Ovary (tissue), 9 donors: ENCODE results near the gene ECHDC1. TPM values are rescaled to one million over a fixed set of nuclear protein-coding genes. Genes with fewer than 3 reads are reported as not detected.

Experiments used
- DNase-seq, 5 donors: peaks; one replicate each; pipeline ENCODE4 v3.0.0-alpha.2; 2019 to 2020
- H3K27ac ChIP-seq, 2 donors: fragments of 200-600 bp; one replicate each; pipeline versions ENCODE4 v1.5.1 to v1.8.0; 2019 to 2022
- H3K27me3 ChIP-seq: fragments of 200-600 bp; one replicate; pipeline ENCODE4 v1.8.0; 2022
- H3K36me3 ChIP-seq: fragments of 200-600 bp; sonication (generic); one replicate; pipeline ENCODE4 v1.5.1; 2019
- H3K4me1 ChIP-seq: one replicate; pipeline ENCODE4 v1.8.1; 2013; ENCODE audit warnings: mild to moderate bottlenecking, moderate library complexity; ENCODE audit not compliant: insufficient read depth
- H3K4me3 ChIP-seq: fragments of 200-600 bp; sonication (generic); one replicate; pipeline ENCODE4 v1.5.1; 2017
- H3K9me3 ChIP-seq, 2 donors: fragments of 200-600 bp in 1 of 2; sonication (generic) in 1 of 2; one replicate each; pipeline versions ENCODE4 v1.5.1 to v1.8.1; 2013 to 2019; ENCODE audit warnings: mild to moderate bottlenecking in 1 of 2, moderate library complexity in 1 of 2
- CTCF ChIP-seq, 3 donors: fragments of 450-650 bp in 2 of 3; fragments of 200-600 bp in 1 of 3; IDR thresholded peaks; one replicate each; pipeline versions ENCODE4 v1.5.1 to v1.8.0; 2016 to 2022; ENCODE audit warnings: antibody characterized with exemption in 3 of 3, mild to moderate bottlenecking in 1 of 3
- EP300 ChIP-seq: sonication (generic); formaldehyde crosslinking; IDR thresholded peaks from one replicate; pipeline ENCODE4 v1.6.1; 2017; ENCODE audit warnings: antibody characterized with exemption
- POLR2A ChIP-seq: fragments of 450-650 bp; IDR thresholded peaks from one replicate; pipeline ENCODE4 v1.6.1; 2017; ENCODE audit warnings: antibody characterized with exemption, mild to moderate bottlenecking, moderate library complexity
- WGBS, 3 donors: extraction: QIAGEN DNeasy Blood & Tissue Kit in 1 of 3; methylation state at CpG; one replicate each; pipeline versions ENCODE4 v1.1.5 to v1.1.7; 2013 to 2017; 5-methylcytosine and 5-hydroxymethylcytosine counted together
- intact Hi-C, 4 donors: fragments of 100-400 bp; cut with DNase I; formaldehyde crosslinking; loops; one replicate each; pipeline versions ENCODE4 v1.11.0 to v1.15.1; 2022 to 2023
- polyA plus RNA-seq, 2 donors: library from polyadenylated mRNA; stranded (reverse); fragments of 200-250 nt in 1 of 2; fragments of 350-450 nt in 1 of 2; fragmentation: Illumina TruSeq in 1 of 2; extraction: RNeasy Lipid Tissue Mini Kit (QIAGEN cat#74804) in 1 of 2; gene quantifications; one replicate each; pipeline ENCODE4 v1.2.3, GENCODE V29; 2013 to 2014
- total RNA-seq, 7 donors: library from RNA; depleted of rRNA in 2 of 7; stranded (reverse); fragments of >200 nt in 2 of 7; fragmentation: NEBNext Ultra II Directional in 3 of 7; extraction: Animal tissue kit (Norgen Biotek cat#: 25700) in 3 of 7; gene quantifications; one replicate each; pipeline versions ENCODE4 v1.1.0 to v1.2.4, GENCODE V29; 2016 to 2023
- donor health status: DM: no; HTN: no; CAD: no; lungs with moderate emphysema.
- donor health status: DM: no; HTN: no; CAD: no.
- donor health status: Bipolar disorder and iron deficiency.
- donor health status: DM: yes; HTN: yes; CAD: no.
- donor health status: DM: no; HTN: no; CAD: no.
- donor health status: DM: yes; HTN: yes; CAD: no.

The ECHDC1 gene
- total and polyA plus RNA-seq, 9 donors = 19.3 to 40.3 (median 22.4) TPM

DNA sequence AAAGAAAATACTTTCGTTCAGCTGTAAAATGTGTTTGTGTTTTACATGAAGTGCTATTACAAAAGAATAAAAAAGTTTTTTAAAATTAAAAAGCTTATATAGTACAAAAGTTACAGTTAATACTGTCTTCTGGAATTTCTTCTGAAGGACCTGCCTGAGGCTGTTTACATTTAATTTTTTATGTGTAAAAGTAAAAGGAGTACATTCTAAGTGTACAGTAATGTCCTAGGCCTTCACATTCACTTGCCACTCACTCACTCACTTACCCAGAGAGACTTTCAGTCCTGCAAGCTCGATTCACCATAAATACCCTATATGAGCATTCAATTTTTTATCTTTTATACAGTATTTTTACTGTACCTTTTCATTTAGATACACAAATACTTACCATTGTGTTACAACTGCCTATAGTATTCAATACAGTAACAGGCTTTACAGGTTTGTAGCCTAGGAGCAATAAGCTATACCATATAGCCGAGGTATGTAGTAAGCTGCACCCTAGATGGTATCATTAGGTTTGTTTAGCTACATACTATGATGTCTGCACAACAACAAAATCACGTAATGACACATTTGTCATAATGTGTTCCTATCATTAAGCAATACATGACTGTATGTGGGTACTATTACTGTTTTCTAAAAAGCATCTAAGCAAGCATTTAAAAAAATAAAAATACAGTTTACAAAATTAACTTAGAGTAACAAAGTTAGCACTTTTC lies 43.7 kb downstream of the ECHDC1 start:
- Histone ChIP-seq H3K27ac (no peak overlapping the region), H3K36me3 (no peaks in the 10 kb centered on the region), H3K4me3 (no peak overlapping the region), H3K27me3 (no peaks in the 10 kb centered on the region), H3K4me1 (no peaks in the 10 kb centered on the region), H3K9me3 (no peaks in the 10 kb centered on the region)
- TF ChIP-seq EP300 (no peak), CTCF (IDR thresholded peaks at IDR 0.05) (no peak)
- no peak for DNase-seq
- intact Hi-C loops = loop anchor here in 3 of 4 donors (5.0 to 10.0 kb wide), 2 partner anchors 243 to 245 kb away; no protein-coding TSS in a partner anchor
- WGBS, 3 donors = 92 to 95% (median 93%) methylated on average over 4 of the region's 4 CpGs

DNA sequence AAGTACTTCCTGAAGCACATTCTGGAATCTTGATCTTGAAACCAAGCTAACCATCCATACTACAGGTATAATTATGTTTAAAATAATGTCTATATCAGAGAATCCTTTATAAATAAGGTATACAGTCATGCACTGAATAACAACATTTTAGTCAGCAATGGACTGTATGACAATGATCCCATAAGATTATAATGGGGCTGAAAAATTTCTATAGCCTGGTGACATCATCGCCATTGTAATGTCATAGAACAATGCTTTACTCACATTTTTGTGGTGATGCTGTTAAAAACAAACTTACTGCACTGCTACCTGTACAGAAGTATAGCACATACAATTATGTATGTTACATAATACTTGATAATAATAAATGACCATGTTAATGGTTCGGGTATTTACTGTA lies 44.9 kb downstream of the ECHDC1 start:
- Histone ChIP-seq H3K9me3 (no peaks in the 10 kb centered on the region), H3K4me3 (no peak overlapping the region), H3K36me3 (no peaks in the 10 kb centered on the region), H3K27ac (no peak overlapping the region), H3K27me3 (no peaks in the 10 kb centered on the region), H3K4me1 (no peaks in the 10 kb centered on the region)
- WGBS, 3 donors = 71 to 97% (median 90%) methylated on average over 2 of the region's 2 CpGs
- DNase-seq = no peak
- TF ChIP-seq EP300 = no peak
- TF ChIP-seq POLR2A = no peak
- intact Hi-C loops = no loop called here

DNA sequence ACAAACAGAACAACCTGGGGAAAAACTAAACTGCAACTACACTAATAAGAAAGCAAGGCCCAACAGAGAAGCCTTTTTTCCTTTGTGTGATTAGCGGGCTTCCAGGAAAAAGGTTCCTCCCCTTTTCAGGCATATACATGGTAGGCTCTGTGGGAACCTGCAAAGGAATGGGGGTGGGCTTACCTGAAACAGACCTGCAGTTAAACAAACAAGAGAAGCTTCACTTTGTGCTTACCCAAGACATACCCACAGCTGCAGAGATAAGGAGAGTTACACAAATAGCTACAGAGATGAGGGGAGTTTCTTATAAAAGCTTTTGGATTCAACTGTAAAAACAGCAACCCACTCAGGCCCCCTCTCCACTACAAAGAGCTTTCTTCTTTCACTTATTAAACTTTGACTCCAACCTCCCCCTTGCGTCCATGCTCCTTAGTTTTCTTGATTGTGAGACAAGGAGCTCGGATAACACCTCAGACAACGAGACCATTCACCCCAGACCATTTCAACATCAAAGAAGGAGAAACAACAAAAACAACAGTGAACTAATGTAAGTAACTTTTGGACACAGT lies 45.8 kb downstream of the ECHDC1 start:
- H3K4me1 ChIP-seq = no peaks in the 10 kb centered on the region
- DNase-seq = no peak
- no peaks in the 10 kb centered on the region for H3K36me3 ChIP-seq
- TF ChIP-seq EP300 (no peak), CTCF (IDR thresholded peaks at IDR 0.05) (no peak), POLR2A (no peak)
- H3K4me3 ChIP-seq = no peak overlapping the region
- intact Hi-C loops = no loop called here
- H3K9me3 ChIP-seq = no peaks in the 10 kb centered on the region
- H3K27me3 ChIP-seq = no peaks in the 10 kb centered on the region
- H3K27ac ChIP-seq = no peak overlapping the region
- WGBS, 3 donors = 82 to 89% (median 88%) methylated on average over 4 of the region's 4 CpGs

DNA sequence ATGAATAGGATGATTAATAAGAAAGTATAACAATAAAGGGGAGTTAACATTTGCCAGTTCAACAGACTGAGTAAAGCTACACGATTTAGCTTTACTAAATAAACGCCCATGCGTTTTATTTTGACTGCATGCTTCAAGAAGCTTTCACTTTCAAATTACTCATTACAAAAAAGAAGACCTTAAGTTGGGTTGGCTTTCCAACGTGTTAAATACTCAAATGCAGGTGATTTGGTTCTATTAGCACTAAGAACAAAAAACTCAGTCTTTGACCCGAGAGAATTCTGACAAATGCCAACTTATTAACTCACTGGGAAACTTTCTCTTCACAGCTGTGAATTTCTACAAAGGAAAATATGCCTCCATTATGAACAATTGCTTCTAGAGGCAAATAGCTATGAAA lies 51.9 kb downstream of the ECHDC1 start:
- H3K9me3 ChIP-seq = no peaks in the 10 kb centered on the region
- no peak overlapping the region for H3K27ac ChIP-seq
- no peak overlapping the region for H3K4me3 ChIP-seq
- TF ChIP-seq POLR2A (no peak), CTCF (IDR thresholded peaks at IDR 0.05) (no peak), EP300 (no peak)
- WGBS, 3 donors = 16 to 34% (median 31%) methylated on average over 5 of the region's 5 CpGs
- DNase-seq = no peak
- no peaks in the 10 kb centered on the region for H3K4me1 ChIP-seq
- no peaks in the 10 kb centered on the region for H3K36me3 ChIP-seq
- no peaks in the 10 kb centered on the region for H3K27me3 ChIP-seq
- intact Hi-C loops = no loop called here
